ENCODE results near the gene ALG14.

ALG14 gene

GRCh38 chr1:94926126-94926914, 146.4 kb downstream of the ALG14 start:
- DNase-seq (ENCODE audit: low read depth): no peak
- TF ChIP-seq, protein P1, sequence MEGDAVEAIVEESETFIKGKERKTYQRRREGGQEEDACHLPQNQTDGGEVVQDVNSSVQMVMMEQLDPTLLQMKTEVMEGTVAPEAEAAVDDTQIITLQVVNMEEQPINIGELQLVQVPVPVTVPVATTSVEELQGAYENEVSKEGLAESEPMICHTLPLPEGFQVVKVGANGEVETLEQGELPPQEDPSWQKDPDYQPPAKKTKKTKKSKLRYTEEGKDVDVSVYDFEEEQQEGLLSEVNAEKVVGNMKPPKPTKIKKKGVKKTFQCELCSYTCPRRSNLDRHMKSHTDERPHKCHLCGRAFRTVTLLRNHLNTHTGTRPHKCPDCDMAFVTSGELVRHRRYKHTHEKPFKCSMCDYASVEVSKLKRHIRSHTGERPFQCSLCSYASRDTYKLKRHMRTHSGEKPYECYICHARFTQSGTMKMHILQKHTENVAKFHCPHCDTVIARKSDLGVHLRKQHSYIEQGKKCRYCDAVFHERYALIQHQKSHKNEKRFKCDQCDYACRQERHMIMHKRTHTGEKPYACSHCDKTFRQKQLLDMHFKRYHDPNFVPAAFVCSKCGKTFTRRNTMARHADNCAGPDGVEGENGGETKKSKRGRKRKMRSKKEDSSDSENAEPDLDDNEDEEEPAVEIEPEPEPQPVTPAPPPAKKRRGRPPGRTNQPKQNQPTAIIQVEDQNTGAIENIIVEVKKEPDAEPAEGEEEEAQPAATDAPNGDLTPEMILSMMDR (IDR thresholded peaks at IDR 0.05; ENCODE audit: control insufficient read depth, extremely low read depth, insufficient read depth): no peak
- H3K4me3 ChIP-seq (ENCODE audit: low read depth, low read length): no peak overlapping the region

- TF ChIP-seq, protein P1 (IDR thresholded peaks at IDR 0.05; ENCODE audit: control insufficient read depth, extremely low read depth, insufficient read depth): no peak
- no peak overlapping the region for H3K4me3 ChIP-seq (ENCODE audit: low read depth, low read length)
- no peak for DNase-seq (ENCODE audit: low read depth)
These were observed 147.1 kb downstream of the ALG14 start for GRCh38 chr1:94925561-94926125.

DNA sequence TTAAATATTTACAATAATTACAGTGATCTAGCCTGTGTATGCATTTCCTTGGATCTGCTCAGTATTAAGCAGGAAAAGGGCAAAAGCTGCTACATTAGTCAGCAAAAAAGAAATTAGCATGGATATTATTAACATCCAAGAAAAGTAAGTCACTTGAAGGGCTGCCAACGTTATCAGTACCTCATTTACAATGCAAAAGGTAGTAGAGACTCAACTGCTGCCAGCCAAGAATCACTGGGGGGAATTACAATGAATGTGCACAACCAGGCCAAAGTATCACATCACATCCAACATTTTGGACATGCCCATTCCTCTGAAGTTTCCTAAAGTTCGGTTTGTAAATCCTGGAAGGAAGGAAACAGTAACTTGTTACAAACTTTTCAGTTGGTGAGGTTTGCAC, 147.7 kb downstream of the ALG14 start:
- no peak overlapping the region for H3K4me3 ChIP-seq (ENCODE audit: low read depth, low read length)
- TF ChIP-seq, protein P1 (IDR thresholded peaks at IDR 0.05; ENCODE audit: control insufficient read depth, extremely low read depth, insufficient read depth): no peak
- DNase-seq (ENCODE audit: low read depth): no peak

Data from LNCaP clone FGC (cell line).